Pulmonary artery endothelial cell (primary cell): ENCODE measurements around the gene TAS2R46. TPM values are rescaled to one million over a fixed set of nuclear protein-coding genes. Genes with fewer than 3 reads are reported as not detected.
"Not testable (repeated sequence)": the region's sequence is repeated elsewhere in the genome, so short reads cannot be mapped to it uniquely, and the experiment has no call there.

Experiments
- DNase-seq: peaks from one replicate; pipeline ENCODE4 v3.0.0-alpha.2; 2011; ENCODE audit warnings: low read depth, low spot score
- total RNA-seq: library from RNA; depleted of rRNA; stranded (reverse); fragments of >200 nt; gene quantifications from 2 replicates; pipeline ENCODE4 v1.2.3, GENCODE V29; 2014

TAS2R46 gene
- 1.3 and 1.6 TPM in 2 replicates for total RNA-seq

GRCh38 chr12:11062194-11062593 lies at the start of gene TAS2R46:
TSS of gene TAS2R46 (minus strand) at chr12:11062294. CDS start at chr12:11062294, 0 bp downstream.
- not testable (repeated sequence) for DNase-seq

GRCh38 chr12:11111213-11111612 lies 49.1 kb upstream of the TAS2R46 start:
- DNase-seq: not testable (repeated sequence)

GRCh38 chr12:11108862-11109261 lies 46.8 kb upstream of the TAS2R46 start:
- DNase-seq: no peak

- DNase-seq: no peak
Measured at GRCh38 chr12:11107719-11108118, 45.6 kb upstream of the TAS2R46 start.

GRCh38 chr12:11106288-11106687 lies 44.2 kb upstream of the TAS2R46 start:
- no peak for DNase-seq

GRCh38 chr12:11105546-11105945 lies 43.5 kb upstream of the TAS2R46 start:
- no peak for DNase-seq

- DNase-seq: not testable (repeated sequence)
Measured at GRCh38 chr12:11094910-11095309, 32.8 kb upstream of the TAS2R46 start.

- DNase-seq: no peak
Measured at GRCh38 chr12:11092128-11092527, 30.0 kb upstream of the TAS2R46 start, which contains the start of gene TAS2R43. TSS of gene TAS2R43 (minus strand) at chr12:11092313. CDS start at chr12:11092229, 84 bp downstream.

- DNase-seq: no peak
Measured at GRCh38 chr12:11089246-11089645, 27.2 kb upstream of the TAS2R46 start.

- DNase-seq: peak; percentile 39
Measured at GRCh38 chr12:11085419-11085818, 23.3 kb upstream of the TAS2R46 start.

GRCh38 chr12:11081987-11082386 lies 19.9 kb upstream of the TAS2R46 start:
- no peak for DNase-seq

- DNase-seq: no peak
Measured at GRCh38 chr12:11078246-11078645, 16.2 kb upstream of the TAS2R46 start.

- DNase-seq: no peak
Measured at GRCh38 chr12:11075642-11076041, 13.5 kb upstream of the TAS2R46 start.

GRCh38 chr12:11071414-11071813 lies 9.3 kb upstream of the TAS2R46 start:
- no peak for DNase-seq

- DNase-seq: no peak
Measured at GRCh38 chr12:11070999-11071398, 8.9 kb upstream of the TAS2R46 start.

GRCh38 chr12:11069854-11070365 lies 7.8 kb upstream of the TAS2R46 start:
- DNase-seq: no peak

- DNase-seq: no peak
Measured at GRCh38 chr12:11067514-11067913, 5.4 kb upstream of the TAS2R46 start.

GRCh38 chr12:11059784-11060183 lies 2.3 kb downstream of the TAS2R46 start:
- DNase-seq: no peak

- DNase-seq: no peak
Measured at GRCh38 chr12:11059041-11059440, 3.1 kb downstream of the TAS2R46 start.

GRCh38 chr12:11055306-11055705 lies 6.8 kb downstream of the TAS2R46 start:
- no peak for DNase-seq

- DNase-seq: not testable (repeated sequence)
Measured at GRCh38 chr12:11049806-11050531, 12.1 kb downstream of the TAS2R46 start.

GRCh38 chr12:11041366-11041765 lies 20.7 kb downstream of the TAS2R46 start:
- DNase-seq: not testable (repeated sequence)

- no peak for DNase-seq
Measured at GRCh38 chr12:11040162-11040561, 21.9 kb downstream of the TAS2R46 start.
